ENCODE data around the gene PTAR1.

- TF ChIP-seq, protein P1, sequence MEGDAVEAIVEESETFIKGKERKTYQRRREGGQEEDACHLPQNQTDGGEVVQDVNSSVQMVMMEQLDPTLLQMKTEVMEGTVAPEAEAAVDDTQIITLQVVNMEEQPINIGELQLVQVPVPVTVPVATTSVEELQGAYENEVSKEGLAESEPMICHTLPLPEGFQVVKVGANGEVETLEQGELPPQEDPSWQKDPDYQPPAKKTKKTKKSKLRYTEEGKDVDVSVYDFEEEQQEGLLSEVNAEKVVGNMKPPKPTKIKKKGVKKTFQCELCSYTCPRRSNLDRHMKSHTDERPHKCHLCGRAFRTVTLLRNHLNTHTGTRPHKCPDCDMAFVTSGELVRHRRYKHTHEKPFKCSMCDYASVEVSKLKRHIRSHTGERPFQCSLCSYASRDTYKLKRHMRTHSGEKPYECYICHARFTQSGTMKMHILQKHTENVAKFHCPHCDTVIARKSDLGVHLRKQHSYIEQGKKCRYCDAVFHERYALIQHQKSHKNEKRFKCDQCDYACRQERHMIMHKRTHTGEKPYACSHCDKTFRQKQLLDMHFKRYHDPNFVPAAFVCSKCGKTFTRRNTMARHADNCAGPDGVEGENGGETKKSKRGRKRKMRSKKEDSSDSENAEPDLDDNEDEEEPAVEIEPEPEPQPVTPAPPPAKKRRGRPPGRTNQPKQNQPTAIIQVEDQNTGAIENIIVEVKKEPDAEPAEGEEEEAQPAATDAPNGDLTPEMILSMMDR (IDR thresholded peaks at IDR 0.05 in 8 of 11, conservative IDR thresholded peaks at IDR 0.05 in 3 of 11), result no peak
- TF ChIP-seq POLR2A (IDR thresholded peaks at IDR 0.05), result no peak
- TF ChIP-seq POLR2AphosphoS5 (IDR thresholded peaks at IDR 0.05), result no peak
Observed at GRCh38 chr9:69773258-69773657, 13.4 kb upstream of the PTAR1 start.
